ENCODE measurements around the gene CDC20.

GRCh38 chr1:43402089-43402865 is 43.5 kb downstream of the CDC20 start:
- TF ChIP-seq, protein P1, sequence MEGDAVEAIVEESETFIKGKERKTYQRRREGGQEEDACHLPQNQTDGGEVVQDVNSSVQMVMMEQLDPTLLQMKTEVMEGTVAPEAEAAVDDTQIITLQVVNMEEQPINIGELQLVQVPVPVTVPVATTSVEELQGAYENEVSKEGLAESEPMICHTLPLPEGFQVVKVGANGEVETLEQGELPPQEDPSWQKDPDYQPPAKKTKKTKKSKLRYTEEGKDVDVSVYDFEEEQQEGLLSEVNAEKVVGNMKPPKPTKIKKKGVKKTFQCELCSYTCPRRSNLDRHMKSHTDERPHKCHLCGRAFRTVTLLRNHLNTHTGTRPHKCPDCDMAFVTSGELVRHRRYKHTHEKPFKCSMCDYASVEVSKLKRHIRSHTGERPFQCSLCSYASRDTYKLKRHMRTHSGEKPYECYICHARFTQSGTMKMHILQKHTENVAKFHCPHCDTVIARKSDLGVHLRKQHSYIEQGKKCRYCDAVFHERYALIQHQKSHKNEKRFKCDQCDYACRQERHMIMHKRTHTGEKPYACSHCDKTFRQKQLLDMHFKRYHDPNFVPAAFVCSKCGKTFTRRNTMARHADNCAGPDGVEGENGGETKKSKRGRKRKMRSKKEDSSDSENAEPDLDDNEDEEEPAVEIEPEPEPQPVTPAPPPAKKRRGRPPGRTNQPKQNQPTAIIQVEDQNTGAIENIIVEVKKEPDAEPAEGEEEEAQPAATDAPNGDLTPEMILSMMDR (conservative IDR thresholded peaks at IDR 0.05; ENCODE audit: low read depth, low read length) = no peak
- no peak for TF ChIP-seq EZH2 (IDR thresholded peaks at IDR 0.05; ENCODE audit: low read length, unreplicated experiment)
- TF ChIP-seq EZH2phosphoT487 (IDR thresholded peaks at IDR 0.05; ENCODE audit: borderline replicate concordance, low read length) = no peak
